K562 treated with DMSO at 1 percent for 48 hours (cell line): ENCODE results near the gene OR2AK2. TPM values are rescaled to one million over a fixed set of nuclear protein-coding genes. Genes with fewer than 3 reads are reported as not detected.

ENCODE experiments used
- total RNA-seq: library from RNA; unstranded; fragments of 300-600 nt; gene quantifications from 2 replicates; pipeline ENCODE4 v1.2.3, GENCODE V29; 2022; ENCODE audit warnings: low replicate concordance; ENCODE audit errors: extremely low read depth

Gene OR2AK2
- total RNA-seq = not detected in 2 replicates

DNA sequence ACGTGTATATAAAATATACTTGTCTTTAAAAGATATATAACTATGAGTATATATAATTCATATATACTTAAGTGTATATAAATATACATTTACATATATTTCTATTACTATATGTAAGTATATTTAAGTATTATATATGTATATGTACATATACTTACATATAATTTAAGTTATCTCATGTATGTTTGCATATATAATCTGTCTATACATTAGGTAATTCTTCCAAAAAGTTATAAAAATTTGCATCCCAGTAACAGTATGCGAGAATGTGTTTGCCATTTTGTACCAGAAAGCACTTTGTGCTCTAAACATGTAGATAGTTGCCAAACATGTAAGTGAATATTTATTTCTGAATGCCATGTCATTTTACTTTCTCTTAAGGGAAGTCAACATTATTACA, at the start of gene OR2AK2:
OR2AK2 (plus strand) TSS at position 301 of the 400 bp plus-strand sequence. CDS start 144 bp downstream, outside the sequence.

GRCh38 chr1:247919952-247920351, 45.1 kb upstream of the OR2AK2 start, which contains the start of gene OR2T8:
TSS of gene OR2T8 (plus strand) at chr1:247920252. CDS start at chr1:247921018, 766 bp downstream.

DNA sequence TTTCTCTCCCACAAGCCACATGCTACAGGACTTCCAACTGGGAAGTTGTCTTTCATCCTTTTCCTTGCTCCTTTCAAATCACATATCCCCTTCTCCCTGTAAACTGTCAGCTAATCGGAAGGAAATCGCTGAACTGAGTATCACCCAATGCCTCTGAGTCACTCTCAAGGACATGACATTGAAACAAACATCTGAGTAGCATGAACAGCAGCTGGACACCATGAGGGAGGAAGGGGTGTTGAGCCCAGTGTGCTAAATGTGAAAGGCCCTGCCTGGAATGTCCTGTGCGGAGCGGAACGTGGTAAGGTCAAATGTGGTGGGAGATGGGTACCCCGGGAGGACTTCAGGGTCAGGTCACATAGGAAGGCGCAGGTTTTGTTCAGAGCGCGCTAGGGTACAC, 40.2 kb upstream of the OR2AK2 start, which contains the start of gene OR2AJ1:
OR2AJ1 (plus strand) TSS at position 22 of the 400 bp plus-strand sequence. CDS start 8,880 bp downstream, outside the sequence.

DNA sequence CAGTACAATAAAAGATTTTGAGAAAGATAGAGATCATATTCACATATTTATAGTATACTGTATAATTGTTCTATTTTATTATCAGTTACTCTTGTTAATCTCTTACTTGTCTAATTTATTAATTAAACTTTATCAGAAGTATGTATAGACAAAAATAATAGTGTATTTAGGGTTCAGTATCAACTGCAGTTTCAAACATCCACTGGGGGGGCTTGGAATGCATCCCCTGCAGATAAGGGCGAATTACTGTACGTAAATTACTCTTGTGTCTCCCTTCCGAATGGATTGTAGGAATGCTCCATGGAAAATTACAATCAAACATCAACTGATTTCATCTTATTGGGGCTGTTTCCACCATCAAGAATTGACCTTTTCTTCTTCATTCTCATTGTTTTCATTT, 16.5 kb upstream of the OR2AK2 start, which contains the start of gene OR2L8:
OR2L8 (plus strand) TSS at position 301 of the 400 bp plus-strand sequence; CDS start at position 301, 0 bp downstream.

GRCh38 chr1:248013229-248013710, 48.2 kb downstream of the OR2AK2 start, which contains the start of gene OR2L5:
TSS of gene OR2L5 (plus strand) at chr1:248013660. CDS start at chr1:248021948, 8,288 bp downstream.

Other genes with a start within 250 kb of the OR2AK2 start
- gene OR6F1, start 248.6 kb upstream of the OR2AK2 start, total RNA-seq = not detected in 2 replicates
- not detected in 2 replicates for gene OR14K1, start 226.6 kb upstream of the OR2AK2 start, total RNA-seq
- not detected in 2 replicates for gene OR14A2, start 217.1 kb upstream of the OR2AK2 start, total RNA-seq
- not detected in 2 replicates for gene OR1C1, start 204.7 kb upstream of the OR2AK2 start, total RNA-seq
- gene OR14A16, start 141.1 kb upstream of the OR2AK2 start, total RNA-seq = not detected in 2 replicates
- not detected in 2 replicates for gene OR11L1, start 123.3 kb upstream of the OR2AK2 start, total RNA-seq
- gene TRIM58, start 108.0 kb upstream of the OR2AK2 start, total RNA-seq = not detected in 2 replicates
- not detected in 2 replicates for gene OR2W3, start 69.6 kb upstream of the OR2AK2 start, total RNA-seq
- gene OR2T8, start 45.0 kb upstream of the OR2AK2 start, total RNA-seq = not detected in 2 replicates
- not detected in 2 replicates for gene OR2AJ1, start 40.3 kb upstream of the OR2AK2 start, total RNA-seq
- not detected in 2 replicates for gene OR2L8, start 16.4 kb upstream of the OR2AK2 start, total RNA-seq
- not detected in 2 replicates for gene OR2L5, start 48.4 kb downstream of the OR2AK2 start, total RNA-seq
- not detected in 2 replicates for gene OR2L2, start 64.8 kb downstream of the OR2AK2 start, total RNA-seq
- not detected in 2 replicates for gene OR2L3, start 81.6 kb downstream of the OR2AK2 start, total RNA-seq
- gene OR2L13, start 130.0 kb downstream of the OR2AK2 start, total RNA-seq = not detected in 2 replicates
- gene OR2M5, start 179.9 kb downstream of the OR2AK2 start, total RNA-seq = not detected in 2 replicates
- gene OR2M2, start 209.6 kb downstream of the OR2AK2 start, total RNA-seq = not detected in 2 replicates
- not detected in 2 replicates for gene OR2M3, start 232.0 kb downstream of the OR2AK2 start, total RNA-seq